HCT116 (cell line): Measurements from ENCODE around the gene ZSWIM9. TPM values are rescaled to one million over a fixed set of nuclear protein-coding genes. Genes with fewer than 3 reads are reported as not detected.

Experiments
- ATAC-seq: fragments of 200-7000 bp; cut with Tn5 transposase; 2 replicates; pipeline ENCODE4 v1.9.1; 2020; ENCODE audit warnings: mild to moderate bottlenecking, moderate library complexity
- BruUV-seq: library from RNA; stranded (reverse); fragments of 400-500 nt; replicated peaks from 2 replicates; lab custom pipeline; 2021; lab: Mats Ljungman, UMichigan
- CTCF ChIA-PET: fragments of 300-600 bp; sonication (Branson Sonifier 250); formaldehyde crosslinking; loops from one replicate; lab custom pipeline; 2021; ENCODE audit warnings: antibody characterized with exemption; lab: Charles Lee
- POLR2A ChIA-PET: fragments of 300-600, 350-600 bp; sonication (Branson Sonifier 250); formaldehyde crosslinking; loops from one replicate; lab custom pipeline; 2021; ENCODE audit warnings: antibody characterized with exemption; lab: Charles Lee
- RAD21 ChIA-PET, 2 experiments: fragments of 300-600 bp; sonication (Branson Sonifier 250); formaldehyde crosslinking; loops; one replicate each; lab custom pipeline; 2023; ENCODE audit warnings: low total read pairs in 2 of 2; ENCODE audit not compliant: uncharacterized antibody in 2 of 2, unreplicated experiment in 2 of 2, low non-redundant PET in 1 of 2; lab: Charles Lee
- DNase-seq: peaks from one replicate; pipeline ENCODE4 v3.0.0-alpha.2; 2010; ENCODE audit warnings: low read depth, low spot score
- H2AFZ ChIP-seq: fragments of 200-600 bp; shearing (Covaris generic), sonication (generic); 2 replicates; pipeline ENCODE4 v1.6.1; 2017; ENCODE audit warnings: low read depth, mixed run types, mixed read lengths, antibody characterized with exemption, low read length; ENCODE audit not compliant: poor library complexity, severe bottlenecking
- H3K27ac ChIP-seq: 2 replicates; pipeline ENCODE4 v1.5.1; 2012; ENCODE audit warnings: low read depth, low read length
- H3K27me3 ChIP-seq: fragments of 200-600 bp; sonication (generic); 2 replicates; pipeline ENCODE4 v1.6.1; 2016; ENCODE audit warnings: mixed run types, low read length, mixed read lengths; ENCODE audit not compliant: insufficient read depth
- H3K36me3 ChIP-seq, 2 experiments: fragments of 200-500 bp in 1 of 2; fragments of 200-600 bp in 1 of 2; sonication (Bioruptor generic) in 1 of 2; sonication (generic) in 1 of 2; 2 replicates each; pipeline versions ENCODE4 v1.5.1 to v1.6.1; 2014 to 2016; ENCODE audit warnings: low read length in 2 of 2, inconsistent platforms in 1 of 2, mixed read lengths in 1 of 2, mixed run types in 1 of 2; ENCODE audit not compliant: insufficient read depth in 2 of 2, control insufficient read depth in 1 of 2
- H3K4me1 ChIP-seq, 2 experiments: fragments of 200-600 bp in 1 of 2; sonication (generic) in 1 of 2; 2 replicates each; pipeline versions ENCODE4 v1.5.1 to v1.6.1; 2012 to 2017; ENCODE audit warnings: low read length in 2 of 2, inconsistent platforms in 1 of 2, mild to moderate bottlenecking in 1 of 2, mixed read lengths in 1 of 2, mixed run types in 1 of 2, moderate library complexity in 1 of 2; ENCODE audit not compliant: insufficient read depth in 2 of 2, control insufficient read depth in 1 of 2
- H3K4me2 ChIP-seq: fragments of 200-600 bp; sonication (generic); 2 replicates; pipeline ENCODE4 v1.6.1; 2017; ENCODE audit warnings: mixed run types, low read length, mixed read lengths
- H3K4me3 ChIP-seq, 2 experiments: fragments of 200-600 bp in 1 of 2; sonication (generic) in 1 of 2; replicated peaks in 1 of 2; 2 replicates each; pipeline ENCODE4 v1.5.1; 2011 to 2016; ENCODE audit warnings: low read length in 2 of 2, control low read depth in 1 of 2, low read depth in 1 of 2, mild to moderate bottlenecking in 1 of 2, mixed read lengths in 1 of 2, mixed run types in 1 of 2
- H3K79me2 ChIP-seq: fragments of 200-600 bp; sonication (generic); 2 replicates; pipeline ENCODE4 v1.6.1; 2017; ENCODE audit warnings: mild to moderate bottlenecking, mixed run types, low read length, moderate library complexity, mixed read lengths; ENCODE audit not compliant: insufficient read depth
- H3K9ac ChIP-seq: fragments of 200-600 bp; sonication (generic); 2 replicates; pipeline ENCODE4 v1.6.1; 2016; ENCODE audit warnings: low read length, mixed read lengths
- H3K9me2 ChIP-seq: fragments of 200-600 bp; sonication (generic), shearing (Covaris generic); 2 replicates; pipeline ENCODE4 v1.6.1; 2017; ENCODE audit warnings: mixed run types, mild to moderate bottlenecking, moderate library complexity; ENCODE audit not compliant: insufficient read depth
- H3K9me3 ChIP-seq, 2 experiments: fragments of 200-500 bp in 1 of 2; fragments of 200-600 bp in 1 of 2; sonication (Bioruptor generic) in 1 of 2; sonication (generic) in 1 of 2; 2 replicates each; pipeline ENCODE4 v1.6.1; 2014 to 2017; ENCODE audit warnings: low read length in 2 of 2, mixed read lengths in 2 of 2, inconsistent platforms in 1 of 2, low read depth in 1 of 2, mild to moderate bottlenecking in 1 of 2, mixed run types in 1 of 2, moderate library complexity in 1 of 2; ENCODE audit not compliant: control insufficient read depth in 1 of 2, insufficient read depth in 1 of 2
- H4K20me1 ChIP-seq: fragments of 200-600 bp; sonication (generic), shearing (Covaris generic); 2 replicates; pipeline ENCODE4 v1.6.1; 2017; ENCODE audit warnings: mixed run types, mild to moderate bottlenecking, moderate library complexity; ENCODE audit not compliant: insufficient read depth
- ATF3 ChIP-seq: IDR thresholded peaks from 2 replicates; pipeline ENCODE4 v1.6.1; 2012
- CBX3 ChIP-seq: IDR thresholded peaks from 2 replicates; pipeline ENCODE4 v1.6.1; 2012; ENCODE audit warnings: low read depth
- CEBPB ChIP-seq: IDR thresholded peaks from 2 replicates; pipeline ENCODE4 v1.6.1; 2012; ENCODE audit warnings: low read depth
- CTCF ChIP-seq, 3 experiments: fragments of 200-600 bp in 1 of 3; sonication (generic) in 1 of 3; IDR thresholded peaks in 2 of 3; conservative IDR thresholded peaks in 1 of 3; 2 replicates each; pipeline ENCODE4 v1.5.1; 2012 to 2017; ENCODE audit warnings: low read depth in 2 of 3, low read length in 2 of 3, antibody characterized with exemption in 1 of 3, borderline replicate concordance in 1 of 3, control low read depth in 1 of 3, mild to moderate bottlenecking in 1 of 3, mixed read lengths in 1 of 3, mixed run types in 1 of 3, moderate library complexity in 1 of 3; ENCODE audit not compliant: insufficient read depth in 1 of 3
- EGR1 ChIP-seq: IDR thresholded peaks from 2 replicates; pipeline ENCODE4 v1.6.1; 2012; ENCODE audit warnings: low read depth
- EZH2 ChIP-seq: fragments of 200-600 bp; sonication (generic); IDR thresholded peaks from 2 replicates; pipeline ENCODE4 v1.6.1; 2017; ENCODE audit warnings: antibody characterized with exemption, mixed run types
- EZH2phosphoT487 ChIP-seq: fragments of 200-600 bp; IDR thresholded peaks from 2 replicates; pipeline ENCODE4 v1.6.1; 2018; ENCODE audit warnings: antibody characterized with exemption, borderline replicate concordance
- FOSL1 ChIP-seq: IDR thresholded peaks from 2 replicates; pipeline ENCODE4 v1.6.1; 2012; ENCODE audit warnings: low read depth
- JUND ChIP-seq: IDR thresholded peaks from 2 replicates; pipeline ENCODE4 v1.6.1; 2012
- POLR2A ChIP-seq: IDR thresholded peaks from 2 replicates; pipeline ENCODE4 v1.7.0; 2011; ENCODE audit warnings: borderline replicate concordance; ENCODE audit not compliant: insufficient read depth, insufficient read length; ENCODE audit errors: extremely low read depth
- POLR2AphosphoS5 ChIP-seq: IDR thresholded peaks from 2 replicates; pipeline ENCODE4 v1.6.1; 2011; ENCODE audit warnings: mild to moderate bottlenecking, low read depth, low read length, moderate library complexity
- RAD21 ChIP-seq: IDR thresholded peaks from 2 replicates; pipeline ENCODE4 v1.6.1; 2012; ENCODE audit warnings: low read depth, mild to moderate bottlenecking
- REST ChIP-seq: IDR thresholded peaks from 2 replicates; pipeline ENCODE4 v1.6.1; 2012; ENCODE audit warnings: low read depth
- SP1 ChIP-seq: IDR thresholded peaks from 2 replicates; pipeline ENCODE4 v1.6.1; 2012; ENCODE audit warnings: low read depth
- SRF ChIP-seq: IDR thresholded peaks from 2 replicates; pipeline ENCODE4 v1.6.1; 2012; ENCODE audit warnings: low read depth
- TCF7L2 ChIP-seq: IDR thresholded peaks from 2 replicates; pipeline ENCODE4 v1.7.0; 2011; ENCODE audit warnings: borderline replicate concordance, inconsistent platforms; ENCODE audit not compliant: insufficient read depth, insufficient read length; ENCODE audit errors: extremely low read depth
- YY1 ChIP-seq: IDR thresholded peaks from 2 replicates; pipeline ENCODE4 v1.6.1; 2011; ENCODE audit warnings: low read length, low read depth, moderate library complexity, mild to moderate bottlenecking; ENCODE audit not compliant: insufficient replicate concordance; ENCODE audit errors: extremely low read depth
- ZFX ChIP-seq: fragments of 450-650 bp; IDR thresholded peaks from 2 replicates; pipeline ENCODE4 v1.6.1; 2017
- intact Hi-C: fragments of 100-400 bp; cut with micrococcal nuclease; formaldehyde crosslinking; loops from 2 replicates; pipeline ENCODE4 v1.10.0; 2022
- total RNA-seq: library from RNA; stranded (reverse); gene quantifications from one replicate; pipeline ENCODE4 v1.2.1, GENCODE V29; 2021; ENCODE audit not compliant: unreplicated experiment
- TF ChIP-seq, protein P1 (sequence below): IDR thresholded peaks from 2 replicates; pipeline ENCODE4 v1.6.1; 2011; ENCODE audit warnings: mild to moderate bottlenecking, low read length, moderate library complexity; ENCODE audit not compliant: insufficient replicate concordance; ENCODE audit errors: extremely low read depth
- TF ChIP-seq, protein P2 (sequence below): IDR thresholded peaks from 2 replicates; pipeline ENCODE4 v1.6.1; 2012

ZSWIM9 gene
- total RNA-seq, 1 experiment from 2014 or later, result 10.2 TPM

DNA sequence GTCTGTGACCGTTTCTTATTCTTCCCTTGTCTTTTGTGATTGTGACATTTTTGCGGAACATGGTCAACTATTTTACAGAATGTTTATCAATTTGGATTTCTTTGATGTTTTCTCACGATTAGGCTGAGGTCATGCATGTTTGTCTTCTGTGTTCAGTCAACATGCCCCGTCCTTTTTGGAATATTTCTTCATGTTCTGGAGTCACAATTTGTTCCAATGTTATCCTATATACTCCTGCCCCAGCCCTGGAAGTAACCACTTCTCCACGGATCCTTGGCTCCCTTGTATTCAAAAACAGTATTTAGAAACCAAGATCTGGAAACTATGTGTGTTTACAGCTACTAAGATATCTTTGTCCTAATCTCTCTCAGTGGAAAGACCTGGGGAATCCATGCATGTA lies 75.6 kb downstream of the ZSWIM9 start:
- ATAC-seq (no peak), DNase-seq (no peak)
- H3K36me3 ChIP-seq, result peaks cover 0 to 3% of the 10 kb centered on the region in 2 experiments; a peak in 1 of 4 replicates
- intact Hi-C loops, result no loop called here
- BruUV-seq, result no TSS peak
- TF ChIP-seq YY1, result no peak
- no peak for TF ChIP-seq REST
- TF ChIP-seq POLR2AphosphoS5, result no peak
- TF ChIP-seq TCF7L2, result no peak
- no peak for TF ChIP-seq CEBPB
- no peak for TF ChIP-seq RAD21
- no peak for TF ChIP-seq JUND
- TF ChIP-seq, protein P1, sequence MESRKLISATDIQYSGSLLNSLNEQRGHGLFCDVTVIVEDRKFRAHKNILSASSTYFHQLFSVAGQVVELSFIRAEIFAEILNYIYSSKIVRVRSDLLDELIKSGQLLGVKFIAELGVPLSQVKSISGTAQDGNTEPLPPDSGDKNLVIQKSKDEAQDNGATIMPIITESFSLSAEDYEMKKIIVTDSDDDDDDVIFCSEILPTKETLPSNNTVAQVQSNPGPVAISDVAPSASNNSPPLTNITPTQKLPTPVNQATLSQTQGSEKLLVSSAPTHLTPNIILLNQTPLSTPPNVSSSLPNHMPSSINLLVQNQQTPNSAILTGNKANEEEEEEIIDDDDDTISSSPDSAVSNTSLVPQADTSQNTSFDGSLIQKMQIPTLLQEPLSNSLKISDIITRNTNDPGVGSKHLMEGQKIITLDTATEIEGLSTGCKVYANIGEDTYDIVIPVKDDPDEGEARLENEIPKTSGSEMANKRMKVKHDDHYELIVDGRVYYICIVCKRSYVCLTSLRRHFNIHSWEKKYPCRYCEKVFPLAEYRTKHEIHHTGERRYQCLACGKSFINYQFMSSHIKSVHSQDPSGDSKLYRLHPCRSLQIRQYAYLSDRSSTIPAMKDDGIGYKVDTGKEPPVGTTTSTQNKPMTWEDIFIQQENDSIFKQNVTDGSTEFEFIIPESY, result no peak
- TF ChIP-seq CBX3, result no peak
- no peak for TF ChIP-seq EGR1
- TF ChIP-seq ZFX, result no peak
- TF ChIP-seq CTCF (IDR thresholded peaks at IDR 0.05 in 2 of 3, conservative IDR thresholded peaks at IDR 0.05 in 1 of 3; ENCODE audit: borderline replicate concordance in 1 of 3, insufficient read depth in 1 of 3, low read depth in 2 of 3, low read length in 2 of 3), result no peak
- TF ChIP-seq SRF, result no peak
- TF ChIP-seq, protein P2, sequence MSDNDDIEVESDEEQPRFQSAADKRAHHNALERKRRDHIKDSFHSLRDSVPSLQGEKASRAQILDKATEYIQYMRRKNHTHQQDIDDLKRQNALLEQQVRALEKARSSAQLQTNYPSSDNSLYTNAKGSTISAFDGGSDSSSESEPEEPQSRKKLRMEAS, result no peak
- no peak for TF ChIP-seq EZH2
- TF ChIP-seq FOSL1, result no peak
- no peak for TF ChIP-seq ATF3
- TF ChIP-seq EZH2phosphoT487, result no peak
- no peak for TF ChIP-seq SP1
- no peak for TF ChIP-seq POLR2A
- H3K9me3 ChIP-seq, result no peaks in the 10 kb centered on the region
- no peaks in the 10 kb centered on the region for H3K4me1 ChIP-seq
- H3K4me2 ChIP-seq, result no peak overlapping the region
- H3K4me3 ChIP-seq, result no peak overlapping the region
- ChIA-PET RAD21 (no interaction called here), POLR2A (interaction anchor here (1.2 kb wide), 1 partner anchor 43 kb away, joined by 3 read pairs; no protein-coding TSS in a partner anchor), CTCF (no interaction called here)
- no peaks in the 10 kb centered on the region for H3K27me3 ChIP-seq
- no peak overlapping the region for H3K27ac ChIP-seq
- H4K20me1 ChIP-seq, result no peaks in the 10 kb centered on the region
- no peak overlapping the region for H2AFZ ChIP-seq
- H3K9ac ChIP-seq, result no peak overlapping the region
- H3K9me2 ChIP-seq, result no peaks in the 10 kb centered on the region
- H3K79me2 ChIP-seq, result no peaks in the 10 kb centered on the region
